ENCODE data around the gene BLOC1S6. TPM values are rescaled to one million over a fixed set of nuclear protein-coding genes. Genes with fewer than 3 reads are reported as not detected.
A peak's percentile ranks its signal among the peaks of the same experiment; 100 is the strongest.

The BLOC1S6 gene
- total and polyA plus RNA-seq, 3 experiments from 2014 or later, result 50.0 to 56.7 (median 50.9) TPM

DNA sequence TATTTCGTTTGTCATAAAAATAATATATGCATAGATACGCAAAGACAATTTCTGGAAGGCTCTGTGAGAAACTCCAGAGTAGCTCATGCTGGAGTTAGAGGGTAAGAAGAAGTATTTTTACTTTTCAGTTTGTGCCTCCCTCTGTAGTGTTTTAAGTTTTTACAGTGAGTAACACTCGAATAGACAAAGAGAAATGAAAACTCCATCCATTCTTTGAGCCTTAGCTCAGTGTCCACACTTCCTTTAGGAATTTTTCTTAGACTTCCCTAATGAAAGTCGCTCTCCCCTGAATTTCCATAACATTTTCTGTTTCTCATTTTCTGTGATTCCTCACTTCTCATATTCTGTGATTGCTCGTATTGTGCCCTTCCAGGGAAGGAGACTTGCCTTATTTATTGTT, 2.1 kb downstream of the BLOC1S6 start:
- Histone ChIP-seq H3K27ac (ENCODE audit: low read depth, low read length) (peak overlapping the region; percentile 99), H3K36me3 (ENCODE audit: insufficient read depth, low read length) (no peaks in the 10 kb centered on the region), H3K4me3 (ENCODE audit: low read length) (no peak overlapping the region), H3K27me3 (ENCODE audit: insufficient read depth, low read length, poor library complexity, severe bottlenecking) (no peaks in the 10 kb centered on the region), H3K4me1 (ENCODE audit: insufficient read depth, low read length) (peaks cover 34% of the 10 kb centered on the region), H3K9me3 (ENCODE audit: low read length) (no peaks in the 10 kb centered on the region)
- ChIA-PET POLR2A (interaction anchor here (4.5 kb wide), 1 partner anchor 187 kb away, joined by 28 read pairs; a partner anchor contains a TSS), CTCF (interaction anchor here (1.7 to 5.1 kb wide), 2 partner anchors 24 to 45 kb away, joined by 4 to 27 read pairs; no protein-coding TSS in a partner anchor)
- Mint-ChIP-seq H3K36me3 (peaks cover 0 to 37% (median 3%) of the 10 kb centered on the region in 3 donors), H3K4me3 (peak overlapping the region in 6 of 7 donors; percentile 30 to 100 (median 97)), H3K27ac (peak overlapping the region in 5 of 8 donors; percentile 39 to 100 (median 97)), H3K4me1 (peaks cover 44 to 67% (median 66%) of the 10 kb centered on the region in 3 donors), H3K27me3 (no peaks in the 10 kb centered on the region), H3K9me3 (no peaks in the 10 kb centered on the region)
- DNase-seq, result no peak

DNA sequence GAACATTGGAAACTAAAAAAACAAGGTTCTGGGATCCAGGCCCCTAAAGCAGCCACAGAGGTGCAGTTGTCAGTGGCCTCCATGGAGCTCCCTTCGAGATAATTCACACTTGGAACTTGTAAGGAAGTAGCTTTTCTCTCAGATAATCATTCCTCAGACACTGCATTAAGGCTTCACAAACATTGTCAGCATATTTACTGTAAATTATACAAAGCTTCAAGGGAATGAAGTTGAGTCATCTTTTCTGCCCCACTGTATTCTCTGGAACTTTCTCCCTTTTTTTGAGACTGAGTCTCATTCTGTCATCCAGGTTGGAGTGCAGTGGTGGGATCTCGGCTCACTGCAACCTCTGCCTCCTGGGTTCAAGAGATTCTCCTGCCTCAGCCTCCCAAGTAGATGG, 7.1 kb downstream of the BLOC1S6 start:
- Mint-ChIP-seq H3K9me3 (no peaks in the 10 kb centered on the region), H3K4me1 (peaks cover 20 to 39% (median 32%) of the 10 kb centered on the region in 3 donors), H3K36me3 (peaks cover 8 to 47% (median 11%) of the 10 kb centered on the region in 3 donors), H3K27ac (no peak overlapping the region), H3K4me3 (no peak overlapping the region), H3K27me3 (no peaks in the 10 kb centered on the region)
- no peaks in the 10 kb centered on the region for H3K9me3 ChIP-seq (ENCODE audit: low read length)
- CTCF ChIA-PET, result interaction anchor here (0.6 to 1.6 kb wide), 3 partner anchors 17 to 58 kb away, joined by 3 to 4 read pairs (median 3); no protein-coding TSS in a partner anchor
- no peak overlapping the region for H3K27ac ChIP-seq (ENCODE audit: low read depth, low read length)
- no peak overlapping the region for H3K4me3 ChIP-seq (ENCODE audit: low read length)
- POLR2A ChIA-PET, result no interaction called here
- no peaks in the 10 kb centered on the region for H3K27me3 ChIP-seq (ENCODE audit: insufficient read depth, low read length, poor library complexity, severe bottlenecking)
- peaks cover 11% of the 10 kb centered on the region for H3K4me1 ChIP-seq (ENCODE audit: insufficient read depth, low read length)
- peaks cover 5% of the 10 kb centered on the region for H3K36me3 ChIP-seq (ENCODE audit: insufficient read depth, low read length)
- DNase-seq, result no peak

DNA sequence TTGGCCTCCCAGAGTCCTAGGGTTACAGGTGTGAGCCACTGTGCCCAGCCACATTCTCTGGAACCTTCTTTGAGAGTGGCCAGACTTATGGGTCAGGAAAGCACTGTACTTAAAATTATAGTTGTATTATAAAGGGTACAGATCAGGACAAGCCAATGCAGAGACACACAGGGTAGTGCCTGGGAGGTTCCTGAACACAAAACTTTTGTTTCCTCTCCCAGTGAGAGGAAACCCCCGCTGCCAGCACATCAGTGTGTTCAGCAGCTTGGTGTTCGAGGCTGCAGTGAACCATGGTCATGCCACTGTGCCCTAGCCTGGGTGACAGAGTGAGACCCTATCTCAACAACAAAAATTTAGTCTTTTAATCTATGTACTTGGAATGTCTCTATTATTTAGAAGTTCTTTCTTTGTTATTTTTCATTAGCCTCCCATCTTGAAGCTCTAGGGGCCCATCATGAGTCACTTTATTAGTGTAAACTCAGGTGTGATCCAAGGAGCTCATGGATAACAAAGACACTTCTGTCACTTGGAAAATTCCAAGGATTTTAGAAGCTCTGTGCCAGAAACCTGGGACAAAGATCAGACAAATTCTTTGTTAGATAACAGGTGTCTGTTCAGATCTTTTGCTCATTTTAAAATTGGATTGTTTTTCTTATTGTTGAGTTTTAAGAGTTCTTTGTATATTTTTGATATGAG, 7.8 kb downstream of the BLOC1S6 start:
- Mint-ChIP-seq H3K4me1 (peaks cover 16 to 33% (median 27%) of the 10 kb centered on the region in 3 donors), H3K27me3 (no peaks in the 10 kb centered on the region), H3K9me3 (no peaks in the 10 kb centered on the region), H3K27ac (peak overlapping the region in 1 of 8 donors; percentile 47), H3K36me3 (peaks cover 8 to 47% (median 11%) of the 10 kb centered on the region in 3 donors), H3K4me3 (no peak overlapping the region)
- Histone ChIP-seq H3K4me1 (ENCODE audit: insufficient read depth, low read length) (peaks cover 11% of the 10 kb centered on the region), H3K27ac (ENCODE audit: low read depth, low read length) (no peak overlapping the region), H3K4me3 (ENCODE audit: low read length) (no peak overlapping the region), H3K27me3 (ENCODE audit: insufficient read depth, low read length, poor library complexity, severe bottlenecking) (no peaks in the 10 kb centered on the region), H3K36me3 (ENCODE audit: insufficient read depth, low read length) (peaks cover 5% of the 10 kb centered on the region), H3K9me3 (ENCODE audit: low read length) (no peaks in the 10 kb centered on the region)
- ChIA-PET CTCF (interaction anchor here (1.2 to 1.6 kb wide), 2 partner anchors 17 to 19 kb away, joined by 3 to 4 read pairs; no protein-coding TSS in a partner anchor), POLR2A (no interaction called here)
- no peak for DNase-seq

- no peaks in the 10 kb centered on the region for H3K27me3 ChIP-seq (ENCODE audit: insufficient read depth, low read length, poor library complexity, severe bottlenecking)
- Mint-ChIP-seq H3K27me3 (no peaks in the 10 kb centered on the region), H3K4me3 (no peak overlapping the region), H3K36me3 (peaks cover 0 to 40% (median 2%) of the 10 kb centered on the region in 3 donors), H3K4me1 (peaks cover 10 to 24% (median 21%) of the 10 kb centered on the region in 3 donors), H3K9me3 (no peaks in the 10 kb centered on the region), H3K27ac (no peak overlapping the region)
- no peak for DNase-seq
- H3K27ac ChIP-seq (ENCODE audit: low read depth, low read length), result no peak overlapping the region
- ChIA-PET POLR2A (no interaction called here), CTCF (interaction anchor here (1.5 kb wide), 1 partner anchor 146 kb away, joined by 3 read pairs; no protein-coding TSS in a partner anchor)
- H3K36me3 ChIP-seq (ENCODE audit: insufficient read depth, low read length), result peaks cover 15% of the 10 kb centered on the region
- H3K4me3 ChIP-seq (ENCODE audit: low read length), result no peak overlapping the region
- no peaks in the 10 kb centered on the region for H3K4me1 ChIP-seq (ENCODE audit: insufficient read depth, low read length)
- H3K9me3 ChIP-seq (ENCODE audit: low read length), result no peaks in the 10 kb centered on the region
These were observed 16.7 kb downstream of the BLOC1S6 start for GRCh38 chr15:45603881-45604280.

- no peak for DNase-seq
- Mint-ChIP-seq H3K27ac (peak overlapping the region in 4 of 8 donors; percentile 7 to 76 (median 52)), H3K27me3 (no peaks in the 10 kb centered on the region), H3K9me3 (no peaks in the 10 kb centered on the region), H3K4me3 (no peak overlapping the region), H3K4me1 (peaks cover 10 to 24% (median 21%) of the 10 kb centered on the region in 3 donors), H3K36me3 (peaks cover 0 to 43% (median 2%) of the 10 kb centered on the region in 3 donors)
- ChIA-PET CTCF (no interaction called here), POLR2A (no interaction called here)
- Histone ChIP-seq H3K4me1 (ENCODE audit: insufficient read depth, low read length) (no peaks in the 10 kb centered on the region), H3K27me3 (ENCODE audit: insufficient read depth, low read length, poor library complexity, severe bottlenecking) (no peaks in the 10 kb centered on the region), H3K9me3 (ENCODE audit: low read length) (no peaks in the 10 kb centered on the region), H3K27ac (ENCODE audit: low read depth, low read length) (no peak overlapping the region), H3K36me3 (ENCODE audit: insufficient read depth, low read length) (peaks cover 15% of the 10 kb centered on the region), H3K4me3 (ENCODE audit: low read length) (no peak overlapping the region)
These were observed 17.1 kb downstream of the BLOC1S6 start for GRCh38 chr15:45604326-45604725.

GRCh38 chr15:45606413-45606812, 19.2 kb downstream of the BLOC1S6 start:
- H3K36me3 Mint-ChIP-seq, result peaks cover 0 to 41% (median 2%) of the 10 kb centered on the region in 3 donors
- DNase-seq, result no peak

DNA sequence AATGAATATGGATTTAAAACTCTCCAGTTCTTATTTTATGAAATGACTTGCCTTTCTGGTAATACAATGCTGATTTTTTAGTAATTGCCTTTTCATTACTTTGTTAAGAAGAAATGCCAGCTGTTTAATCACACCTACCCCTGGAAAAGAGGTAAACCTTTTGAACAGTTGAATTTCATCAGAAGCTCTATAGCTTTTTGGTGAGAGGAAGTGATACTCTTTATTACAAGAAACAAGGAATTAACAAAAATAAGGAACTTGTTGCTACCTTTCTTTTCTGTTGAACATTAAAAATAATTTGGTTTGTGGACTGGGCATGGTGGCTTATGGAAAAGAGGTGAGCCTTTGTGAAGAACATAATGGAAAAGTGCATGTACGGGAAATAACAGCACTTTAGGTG, 19.7 kb downstream of the BLOC1S6 start:
- Histone ChIP-seq H3K36me3 (ENCODE audit: insufficient read depth, low read length) (peaks cover 15% of the 10 kb centered on the region), H3K4me3 (ENCODE audit: low read length) (no peak overlapping the region), H3K4me1 (ENCODE audit: insufficient read depth, low read length) (no peaks in the 10 kb centered on the region), H3K9me3 (ENCODE audit: low read length) (no peaks in the 10 kb centered on the region), H3K27me3 (ENCODE audit: insufficient read depth, low read length, poor library complexity, severe bottlenecking) (no peaks in the 10 kb centered on the region), H3K27ac (ENCODE audit: low read depth, low read length) (no peak overlapping the region)
- H3K4me3 Mint-ChIP-seq, result no peak overlapping the region
- H3K9me3 Mint-ChIP-seq, result no peaks in the 10 kb centered on the region
- H3K4me1 Mint-ChIP-seq, result peaks cover 8 to 10% (median 8%) of the 10 kb centered on the region in 3 donors
- POLR2A ChIA-PET, result no interaction called here
- H3K36me3 Mint-ChIP-seq, result peaks cover 0 to 41% (median 2%) of the 10 kb centered on the region in 3 donors
- CTCF ChIA-PET, result interaction anchor here (2.4 kb wide), 1 partner anchor 10 kb away, joined by 6 read pairs; no protein-coding TSS in a partner anchor
- DNase-seq, result no peak
- H3K27ac Mint-ChIP-seq, result no peak overlapping the region
- H3K27me3 Mint-ChIP-seq, result no peaks in the 10 kb centered on the region

More at GRCh38 chr15:45606413-45606812, 19.2 kb downstream of the BLOC1S6 start:
- Mint-ChIP-seq H3K27me3 (no peaks in the 10 kb centered on the region), H3K4me1 (peaks cover 8 to 14% (median 12%) of the 10 kb centered on the region in 3 donors), H3K27ac (no peak overlapping the region), H3K9me3 (no peaks in the 10 kb centered on the region), H3K4me3 (no peak overlapping the region)
- no peaks in the 10 kb centered on the region for H3K4me1 ChIP-seq (ENCODE audit: insufficient read depth, low read length)
- no peak overlapping the region for H3K4me3 ChIP-seq (ENCODE audit: low read length)
- H3K27ac ChIP-seq (ENCODE audit: low read depth, low read length), result no peak overlapping the region
- CTCF ChIA-PET, result interaction anchor here (2.4 kb wide), 1 partner anchor 10 kb away, joined by 6 read pairs; no protein-coding TSS in a partner anchor
- no peaks in the 10 kb centered on the region for H3K27me3 ChIP-seq (ENCODE audit: insufficient read depth, low read length, poor library complexity, severe bottlenecking)
- no peaks in the 10 kb centered on the region for H3K9me3 ChIP-seq (ENCODE audit: low read length)
- H3K36me3 ChIP-seq (ENCODE audit: insufficient read depth, low read length), result peaks cover 15% of the 10 kb centered on the region
- POLR2A ChIA-PET, result no interaction called here

DNA sequence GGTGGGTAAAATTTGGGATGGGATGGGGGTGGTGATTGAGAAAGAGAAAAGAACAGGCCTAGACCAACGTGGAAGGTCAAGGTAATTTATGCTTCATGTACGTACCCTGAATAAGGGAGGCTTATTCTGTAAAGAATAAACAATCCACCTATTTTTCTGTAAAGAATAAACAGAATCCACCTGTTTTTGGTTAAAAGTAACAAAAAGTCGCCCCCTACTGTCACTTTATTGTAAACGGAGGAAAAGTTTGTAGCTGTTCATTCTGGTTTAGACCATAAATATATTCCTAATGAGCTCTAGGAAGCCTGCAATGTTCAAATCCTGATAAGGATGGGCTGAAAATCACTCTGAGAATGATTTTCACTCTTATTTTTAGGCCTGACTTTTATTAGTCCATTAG, 24.1 kb downstream of the BLOC1S6 start:
- H3K4me3 Mint-ChIP-seq, result no peak overlapping the region
- H3K27me3 Mint-ChIP-seq, result no peaks in the 10 kb centered on the region

More for the DNA sequence above, 24.1 kb downstream of the BLOC1S6 start:
- H3K9me3 ChIP-seq (ENCODE audit: low read length), result no peaks in the 10 kb centered on the region
- H3K4me1 Mint-ChIP-seq, result peaks cover 0 to 3% (median 0%) of the 10 kb centered on the region in 3 donors
- CTCF ChIA-PET, result interaction anchor here (0.6 to 4.0 kb wide), 6 partner anchors 17 to 185 kb away, joined by 3 to 27 read pairs (median 3); partner anchors contain the start of gene BLOC1S6
- H3K36me3 Mint-ChIP-seq, result peaks cover 0 to 23% (median 2%) of the 10 kb centered on the region in 3 donors
- H3K27me3 ChIP-seq (ENCODE audit: insufficient read depth, low read length, poor library complexity, severe bottlenecking), result no peaks in the 10 kb centered on the region
- no peaks in the 10 kb centered on the region for H3K4me1 ChIP-seq (ENCODE audit: insufficient read depth, low read length)
- H3K27ac Mint-ChIP-seq, result no peak overlapping the region
- peaks cover 8% of the 10 kb centered on the region for H3K36me3 ChIP-seq (ENCODE audit: insufficient read depth, low read length)
- peak in 1 of 5 donors; percentile 7 for DNase-seq
- H3K27ac ChIP-seq (ENCODE audit: low read depth, low read length), result no peak overlapping the region
- POLR2A ChIA-PET, result no interaction called here
- H3K9me3 Mint-ChIP-seq, result no peaks in the 10 kb centered on the region
- no peak overlapping the region for H3K4me3 ChIP-seq (ENCODE audit: low read length)
